Skin epidermis (tissue), 12 donors: ENCODE data around the gene KCNN3.
A peak's percentile ranks its signal among the peaks of the same experiment; 100 is the strongest.

Experiments
- H3K27ac ChIP-seq, 21 experiments: fragments of 200-600 bp; sonication (generic) in 11 of 21; one replicate each; pipeline ENCODE4 v1.5.0; 2020; ENCODE audit warnings: mild to moderate bottlenecking in 3 of 21, inconsistent platforms in 2 of 21, moderate library complexity in 2 of 21
- H3K4me3 ChIP-seq, 7 experiments: fragments of 200-600 bp; sonication (generic) in 2 of 7; one replicate each; pipeline ENCODE4 v1.5.0; 2020; ENCODE audit warnings: inconsistent platforms in 2 of 7, mild to moderate bottlenecking in 2 of 7, moderate library complexity in 1 of 7

Gene KCNN3

GRCh38 chr1:154822717-154823116, 47.4 kb downstream of the KCNN3 start:
- no peak overlapping the region for H3K4me3 ChIP-seq
- H3K27ac ChIP-seq: no peak overlapping the region

GRCh38 chr1:154822233-154822632, 47.8 kb downstream of the KCNN3 start:
- H3K4me3 ChIP-seq: no peak overlapping the region
- no peak overlapping the region for H3K27ac ChIP-seq

- H3K27ac ChIP-seq: no peak overlapping the region
- no peak overlapping the region for H3K4me3 ChIP-seq
These were observed 49.0 kb downstream of the KCNN3 start for GRCh38 chr1:154821083-154821482.

- no peak overlapping the region for H3K4me3 ChIP-seq
These were observed 49.4 kb downstream of the KCNN3 start for GRCh38 chr1:154820646-154821045.

GRCh38 chr1:154819628-154820590, 50.2 kb downstream of the KCNN3 start:
- Histone ChIP-seq H3K4me3 (no peak overlapping the region), H3K27ac (no peak overlapping the region)

More at GRCh38 chr1:154820646-154821045, 49.4 kb downstream of the KCNN3 start:
- no peak overlapping the region for H3K27ac ChIP-seq

- Histone ChIP-seq H3K4me3 (no peak overlapping the region), H3K27ac (no peak overlapping the region)
These were observed 51.2 kb downstream of the KCNN3 start for GRCh38 chr1:154818911-154819310.

GRCh38 chr1:154816937-154817336, 53.1 kb downstream of the KCNN3 start:
- Histone ChIP-seq H3K27ac (no peak overlapping the region), H3K4me3 (no peak overlapping the region)

- Histone ChIP-seq H3K27ac (no peak overlapping the region), H3K4me3 (no peak overlapping the region)
These were observed 53.7 kb downstream of the KCNN3 start for GRCh38 chr1:154816369-154816768.

GRCh38 chr1:154813846-154814505, 56.1 kb downstream of the KCNN3 start:
- H3K4me3 ChIP-seq: peak overlapping the region in 1 of 7 experiments; percentile 1
- peak overlapping the region in 1 of 21 experiments; percentile 50 for H3K27ac ChIP-seq

GRCh38 chr1:154813300-154813816, 56.7 kb downstream of the KCNN3 start:
- H3K4me3 ChIP-seq: peak overlapping the region in 1 of 7 experiments; percentile 1
- H3K27ac ChIP-seq: peak overlapping the region in 1 of 21 experiments; percentile 50

- H3K27ac ChIP-seq: no peak overlapping the region
- H3K4me3 ChIP-seq: no peak overlapping the region
These were observed 57.2 kb downstream of the KCNN3 start for GRCh38 chr1:154812877-154813276.

GRCh38 chr1:154810571-154810970, 59.5 kb downstream of the KCNN3 start:
- Histone ChIP-seq H3K27ac (peak overlapping the region in 3 of 21 experiments; percentile 10 to 60 (median 45)), H3K4me3 (no peak overlapping the region)

GRCh38 chr1:154809436-154810413, 60.4 kb downstream of the KCNN3 start:
- no peak overlapping the region for H3K4me3 ChIP-seq
- peak overlapping the region in 3 of 21 experiments; percentile 10 to 60 (median 45) for H3K27ac ChIP-seq

- no peak overlapping the region for H3K27ac ChIP-seq
These were observed 61.2 kb downstream of the KCNN3 start for GRCh38 chr1:154808909-154809262.

GRCh38 chr1:154808261-154808908, 61.7 kb downstream of the KCNN3 start:
- Histone ChIP-seq H3K4me3 (no peak overlapping the region), H3K27ac (no peak overlapping the region)

More at GRCh38 chr1:154808909-154809262, 61.2 kb downstream of the KCNN3 start:
- H3K4me3 ChIP-seq: no peak overlapping the region

GRCh38 chr1:154807048-154807591, 63.0 kb downstream of the KCNN3 start:
- no peak overlapping the region for H3K4me3 ChIP-seq
- no peak overlapping the region for H3K27ac ChIP-seq

- Histone ChIP-seq H3K4me3 (no peak overlapping the region), H3K27ac (no peak overlapping the region)
These were observed 63.7 kb downstream of the KCNN3 start for GRCh38 chr1:154806333-154806732.
